ENCODE measurements around the gene SRP54.

The SRP54 gene

DNA sequence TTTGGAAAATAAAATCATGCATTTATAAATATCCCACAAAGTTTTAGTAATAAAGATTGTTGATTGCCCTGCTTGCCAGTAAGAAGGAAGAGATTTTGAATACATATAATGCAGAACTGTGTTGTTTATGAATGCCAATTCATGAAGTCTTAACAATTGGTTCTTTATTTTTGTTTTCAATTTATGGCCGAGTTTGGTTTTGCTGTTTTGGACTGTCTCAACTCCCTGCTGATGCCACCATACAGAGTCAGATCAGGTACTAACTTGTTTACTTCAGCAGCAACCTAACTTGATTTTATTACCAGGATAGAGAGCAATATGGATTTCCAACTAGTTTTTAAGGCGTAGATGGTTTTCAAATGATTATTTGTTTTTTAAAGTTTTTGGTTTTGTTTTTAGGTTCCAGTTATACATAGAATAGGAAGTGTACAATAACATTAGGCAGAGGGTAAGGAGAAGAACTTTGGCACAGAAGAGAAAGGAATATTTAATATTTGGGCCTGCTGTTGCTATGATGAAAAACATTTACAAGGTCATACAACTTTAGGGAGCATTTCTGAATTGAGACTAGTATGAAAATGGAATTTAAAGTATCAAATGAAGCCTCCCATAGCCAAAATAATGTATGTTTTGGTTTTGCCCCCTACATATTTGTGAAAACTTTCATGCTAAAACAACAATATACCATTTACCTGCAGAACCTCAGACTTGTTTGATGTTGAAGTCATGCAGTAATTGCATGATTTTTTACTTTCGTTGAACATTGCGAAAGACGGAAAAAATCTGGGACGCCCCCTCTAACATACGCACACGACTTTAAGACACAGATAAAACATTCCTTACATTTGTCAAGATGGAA, 62.4 kb downstream of the SRP54 start:
- no peak for DNase-seq (ENCODE audit: extremely low read depth, low read depth)
- H3K4me3 ChIP-seq (replicated peaks; ENCODE audit: low read depth, low read length): peak overlapping the region; percentile 93
- TF ChIP-seq CTCF (IDR thresholded peaks at IDR 0.05; ENCODE audit: low read depth, low read length, missing control alignments): no peak

- H3K4me3 ChIP-seq (replicated peaks; ENCODE audit: low read depth, low read length): peak overlapping the region; percentile 93
- DNase-seq (ENCODE audit: extremely low read depth, low read depth): no peak
- TF ChIP-seq CTCF (IDR thresholded peaks at IDR 0.05; ENCODE audit: low read depth, low read length, missing control alignments): no peak
Observed at GRCh38 chr14:35045798-35046047, 62.9 kb downstream of the SRP54 start.

GRCh38 chr14:35046048-35046750, 63.4 kb downstream of the SRP54 start, which contains the start of gene FAM177A1:
Gene FAM177A1, plus strand, starts transcription at chr14:35046272. Its CDS starts 192 bp downstream, at chr14:35046464.
- DNase-seq (ENCODE audit: extremely low read depth, low read depth): peak; percentile 67
- TF ChIP-seq CTCF (IDR thresholded peaks at IDR 0.05; ENCODE audit: low read depth, low read length, missing control alignments): no peak
- H3K4me3 ChIP-seq (replicated peaks; ENCODE audit: low read depth, low read length): peak within 1 kb of the TSS; percentile 93

DNA sequence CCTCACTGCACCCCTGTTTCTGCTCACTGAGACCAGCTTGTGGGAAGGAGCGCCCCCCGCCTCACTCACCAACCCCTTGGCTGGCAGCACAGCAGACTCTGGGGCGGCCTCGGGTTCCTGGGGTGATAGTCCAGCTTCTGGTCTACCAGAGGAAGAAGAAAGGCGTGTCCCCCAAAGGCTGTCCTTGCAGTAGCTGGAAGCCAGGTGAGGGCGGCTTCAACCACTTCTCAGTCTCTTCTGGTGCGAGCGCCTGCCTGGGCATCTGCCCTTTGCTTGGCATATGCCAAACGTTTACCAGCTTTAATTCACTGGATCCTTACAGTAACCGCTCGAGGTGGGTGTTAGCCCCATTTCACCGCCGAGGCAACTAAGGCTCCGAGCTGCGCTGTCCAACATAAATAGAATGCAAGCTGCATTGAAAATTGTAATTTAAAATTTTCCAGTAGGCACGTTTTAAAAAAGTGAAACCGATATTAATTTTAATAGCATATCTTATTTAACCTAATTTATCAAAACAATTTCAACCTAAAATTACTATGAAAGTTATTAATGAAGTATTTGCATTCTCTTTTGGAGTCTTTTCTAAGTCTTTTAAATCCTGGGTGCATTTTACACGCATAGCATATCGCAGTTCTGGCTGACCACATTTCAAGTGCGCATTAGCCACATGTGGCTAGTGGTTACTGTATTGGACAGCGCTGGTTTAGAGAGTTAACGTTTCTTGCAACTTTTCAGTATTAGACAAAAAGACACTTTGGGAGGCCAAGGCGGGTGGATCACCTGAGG, 64.2 kb downstream of the SRP54 start:
- TF ChIP-seq CTCF (IDR thresholded peaks at IDR 0.05; ENCODE audit: low read depth, low read length, missing control alignments): no peak
- no peak for DNase-seq (ENCODE audit: extremely low read depth, low read depth)
- peak overlapping the region; percentile 93 for H3K4me3 ChIP-seq (replicated peaks; ENCODE audit: low read depth, low read length)

DNA sequence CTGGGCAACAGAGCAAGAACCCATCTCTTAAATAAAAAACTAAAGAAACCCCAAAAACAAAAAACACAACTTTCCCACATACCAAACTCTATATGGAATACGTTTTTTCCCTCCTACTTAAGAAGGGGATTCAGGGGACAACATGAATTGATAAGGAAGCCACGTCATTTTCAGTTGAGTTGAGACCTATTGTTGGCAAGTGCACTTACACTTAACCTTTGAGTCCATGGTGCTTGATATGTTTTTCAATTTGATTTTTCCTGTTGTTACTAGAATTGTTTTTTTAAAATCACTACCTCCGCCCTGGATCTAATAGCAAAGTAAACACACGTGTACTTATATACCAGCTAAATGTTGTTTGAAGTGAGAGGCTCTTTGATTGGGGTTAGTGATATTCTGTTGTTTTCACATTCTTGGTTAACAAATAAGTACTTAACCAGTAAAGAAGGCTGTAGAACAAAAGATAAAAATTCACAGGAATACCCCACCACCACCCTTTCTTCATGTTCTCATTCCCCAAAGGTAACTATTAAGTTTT, 65.3 kb downstream of the SRP54 start:
- no peak overlapping the region for H3K4me3 ChIP-seq (replicated peaks; ENCODE audit: low read depth, low read length)
- no peak for DNase-seq (ENCODE audit: extremely low read depth, low read depth)
- no peak for TF ChIP-seq CTCF (IDR thresholded peaks at IDR 0.05; ENCODE audit: low read depth, low read length, missing control alignments)

- H3K4me3 ChIP-seq (replicated peaks; ENCODE audit: low read depth, low read length): no peak overlapping the region
- DNase-seq (ENCODE audit: extremely low read depth, low read depth): peak; percentile 20
- TF ChIP-seq CTCF (IDR thresholded peaks at IDR 0.05; ENCODE audit: low read depth, low read length, missing control alignments): no peak
Observed at GRCh38 chr14:35050652-35051051, 67.9 kb downstream of the SRP54 start.
